ENCODE results near the gene KRTAP12-4. TPM values are rescaled to one million over a fixed set of nuclear protein-coding genes. Genes with fewer than 3 reads are reported as not detected.
"Not testable (repeated sequence)": the region's sequence is repeated elsewhere in the genome, so short reads cannot be mapped to it uniquely, and the experiment has no call there.

Gene KRTAP12-4
- total RNA-seq, 4 donors from 2014 or later: not detected

GRCh38 chr21:44667612-44668011, 13.2 kb upstream of the KRTAP12-4 start:
- Histone ChIP-seq H3K27me3 (no peaks in the 10 kb centered on the region), H3K4me1 (no peaks in the 10 kb centered on the region), H3K36me3 (no peaks in the 10 kb centered on the region), H3K4me3 (no peak overlapping the region), H3K27ac (no peak overlapping the region), H3K9me3 (peaks cover 10% of the 10 kb centered on the region)
- TF ChIP-seq POLR2AphosphoS5 (IDR thresholded peaks at IDR 0.05) (no peak), POLR2A (IDR thresholded peaks at IDR 0.05) (no peak), CTCF (IDR thresholded peaks at IDR 0.05) (no peak), EP300 (IDR thresholded peaks at IDR 0.05) (no peak)
- 81% methylated on average over 1 of the region's 1 CpG for WGBS
- DNase-seq (ENCODE audit: low spot score in 2 of 2): no peak

DNA sequence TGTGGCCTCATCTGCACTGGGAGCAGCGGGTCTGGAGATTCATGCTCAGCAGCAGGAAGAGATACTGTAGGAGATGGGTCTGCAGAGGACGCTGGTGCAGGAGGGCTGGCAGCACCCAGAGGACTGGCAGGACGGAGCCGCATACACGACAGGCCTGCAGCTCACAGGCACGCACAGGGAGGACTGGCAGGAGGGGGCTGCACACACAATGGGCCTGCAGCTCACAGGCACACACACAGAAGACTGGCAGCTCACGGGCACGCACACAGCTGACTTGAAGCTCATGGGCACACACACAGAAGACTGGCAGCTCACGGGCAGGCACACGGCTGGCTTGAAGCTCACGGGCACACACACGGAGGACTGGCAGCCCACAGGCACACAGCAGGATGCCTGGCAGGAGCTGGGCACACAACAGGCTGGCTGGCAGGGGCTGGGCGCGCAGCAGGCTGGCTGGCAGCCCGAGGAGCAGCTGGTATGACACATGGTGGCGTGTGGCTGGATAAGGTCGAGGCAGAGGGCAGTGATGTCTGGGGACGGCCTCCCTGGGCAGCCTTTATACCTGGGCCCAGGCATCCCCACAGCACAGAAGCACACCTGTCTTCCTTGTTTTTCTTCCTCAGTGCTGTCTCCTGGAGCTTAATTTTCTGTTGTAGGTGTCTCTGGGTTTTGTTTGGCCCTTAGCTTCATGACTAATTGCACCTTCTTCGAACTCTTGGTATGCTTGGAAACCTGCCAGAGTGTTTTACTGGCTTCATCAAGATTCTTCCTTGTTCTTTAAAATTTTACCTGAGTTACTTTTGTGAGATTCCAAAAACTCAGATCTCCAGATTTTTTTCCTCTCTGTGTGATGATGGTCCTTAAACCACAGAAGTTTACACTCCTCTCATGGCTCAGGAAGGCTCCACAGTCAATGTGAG, 12.2 kb upstream of the KRTAP12-4 start, which contains the start of gene KRTAP12-2:
KRTAP12-2 (minus strand) TSS at position 527 of the 920 bp plus-strand sequence; CDS start at position 486, 41 bp downstream.
- Histone ChIP-seq H3K36me3 (no peaks in the 10 kb centered on the region), H3K4me3 (no peak within 1 kb of the TSS), H3K9me3 (peaks cover 10% of the 10 kb centered on the region), H3K27me3 (no peaks in the 10 kb centered on the region), H3K27ac (no peak within 1 kb of the TSS), H3K4me1 (no peaks in the 10 kb centered on the region)
- DNase-seq (ENCODE audit: low spot score in 2 of 2): no peak
- TF ChIP-seq POLR2A (IDR thresholded peaks at IDR 0.05) (no peak), POLR2AphosphoS5 (IDR thresholded peaks at IDR 0.05) (no peak), CTCF (IDR thresholded peaks at IDR 0.05) (no peak), EP300 (IDR thresholded peaks at IDR 0.05) (no peak)
- WGBS: 57% methylated on average over 13 of the region's 19 CpGs

- H3K27me3 ChIP-seq: no peaks in the 10 kb centered on the region
- no peak overlapping the region for H3K4me3 ChIP-seq
- 85% methylated on average over 5 of the region's 5 CpGs for WGBS
- H3K4me1 ChIP-seq: no peaks in the 10 kb centered on the region
- H3K36me3 ChIP-seq: no peaks in the 10 kb centered on the region
- DNase-seq (ENCODE audit: low spot score in 2 of 2): no peak
- no peak for TF ChIP-seq POLR2A (IDR thresholded peaks at IDR 0.05)
- TF ChIP-seq POLR2AphosphoS5 (IDR thresholded peaks at IDR 0.05): no peak
- no peak for TF ChIP-seq EP300 (IDR thresholded peaks at IDR 0.05)
- no peak for TF ChIP-seq CTCF (IDR thresholded peaks at IDR 0.05)
- peaks cover 3% of the 10 kb centered on the region for H3K9me3 ChIP-seq
- H3K27ac ChIP-seq: no peak overlapping the region
Measured at GRCh38 chr21:44664691-44665090, 10.2 kb upstream of the KRTAP12-4 start.

GRCh38 chr21:44661567-44661966, 7.1 kb upstream of the KRTAP12-4 start:
- not testable (repeated sequence) for DNase-seq (ENCODE audit: low spot score in 2 of 2); H3K27ac ChIP-seq; H3K4me3 ChIP-seq; H3K9me3 ChIP-seq; H3K4me1 ChIP-seq; H3K36me3 ChIP-seq
- 73% methylated on average over 7 of the region's 7 CpGs for WGBS
- peaks cover 16% of the 10 kb centered on the region for H3K27me3 ChIP-seq

DNA sequence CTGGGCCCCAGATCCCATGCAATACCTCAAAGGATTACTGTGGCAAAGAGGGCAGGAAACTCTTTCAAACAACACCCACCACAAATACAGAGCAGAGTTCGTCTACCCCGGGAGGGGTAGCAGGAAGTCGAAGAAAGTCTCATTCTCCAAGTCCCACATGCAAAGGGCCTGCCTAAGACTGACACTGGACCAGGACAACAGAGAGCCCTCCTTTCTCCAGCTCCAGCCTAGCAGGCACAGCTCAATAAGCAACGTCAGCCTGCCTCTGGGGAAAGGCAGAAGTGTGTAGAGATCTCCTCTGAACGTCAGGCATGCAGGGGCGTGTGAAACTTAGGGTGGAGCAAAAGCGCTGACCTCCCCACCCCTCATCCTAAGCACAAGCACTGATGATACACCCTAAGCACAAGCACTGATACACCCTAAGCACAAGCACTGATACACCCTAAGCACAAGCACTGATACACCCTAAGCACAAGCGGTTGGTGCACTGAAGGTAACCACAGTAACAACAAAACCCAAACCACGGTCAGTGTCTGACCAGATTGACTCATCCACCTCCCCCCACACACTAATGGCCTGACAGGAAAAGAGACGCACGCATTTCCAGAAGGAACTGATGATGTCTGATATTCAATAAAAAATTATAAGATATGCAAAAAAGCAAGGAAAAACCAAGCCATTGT, 4.6 kb upstream of the KRTAP12-4 start:
- Histone ChIP-seq H3K27me3 (peaks cover 20% of the 10 kb centered on the region), H3K27ac (no peak overlapping the region), H3K9me3 (peaks cover 5% of the 10 kb centered on the region), H3K4me1 (no peaks in the 10 kb centered on the region), H3K4me3 (no peak overlapping the region), H3K36me3 (no peaks in the 10 kb centered on the region)
- TF ChIP-seq POLR2A (IDR thresholded peaks at IDR 0.05): no peak
- no peak for TF ChIP-seq EP300 (IDR thresholded peaks at IDR 0.05)
- no peak for TF ChIP-seq POLR2AphosphoS5 (IDR thresholded peaks at IDR 0.05)
- no peak for TF ChIP-seq CTCF (IDR thresholded peaks at IDR 0.05)
- WGBS: 57% methylated on average over 11 of the region's 11 CpGs
- DNase-seq (ENCODE audit: low spot score in 2 of 2): no peak

Measured in suprapubic skin (tissue), 4 donors.